ENCODE results near the gene PALD1. TPM values are rescaled to one million over a fixed set of nuclear protein-coding genes. Genes with fewer than 3 reads are reported as not detected.
A peak's percentile ranks its signal among the peaks of the same experiment; 100 is the strongest.

The PALD1 gene
- total and polyA plus RNA-seq, 2 donors (not counting 1 experiment from before 2014, with no cell fraction given), result 0.09 to 0.33 TPM

DNA sequence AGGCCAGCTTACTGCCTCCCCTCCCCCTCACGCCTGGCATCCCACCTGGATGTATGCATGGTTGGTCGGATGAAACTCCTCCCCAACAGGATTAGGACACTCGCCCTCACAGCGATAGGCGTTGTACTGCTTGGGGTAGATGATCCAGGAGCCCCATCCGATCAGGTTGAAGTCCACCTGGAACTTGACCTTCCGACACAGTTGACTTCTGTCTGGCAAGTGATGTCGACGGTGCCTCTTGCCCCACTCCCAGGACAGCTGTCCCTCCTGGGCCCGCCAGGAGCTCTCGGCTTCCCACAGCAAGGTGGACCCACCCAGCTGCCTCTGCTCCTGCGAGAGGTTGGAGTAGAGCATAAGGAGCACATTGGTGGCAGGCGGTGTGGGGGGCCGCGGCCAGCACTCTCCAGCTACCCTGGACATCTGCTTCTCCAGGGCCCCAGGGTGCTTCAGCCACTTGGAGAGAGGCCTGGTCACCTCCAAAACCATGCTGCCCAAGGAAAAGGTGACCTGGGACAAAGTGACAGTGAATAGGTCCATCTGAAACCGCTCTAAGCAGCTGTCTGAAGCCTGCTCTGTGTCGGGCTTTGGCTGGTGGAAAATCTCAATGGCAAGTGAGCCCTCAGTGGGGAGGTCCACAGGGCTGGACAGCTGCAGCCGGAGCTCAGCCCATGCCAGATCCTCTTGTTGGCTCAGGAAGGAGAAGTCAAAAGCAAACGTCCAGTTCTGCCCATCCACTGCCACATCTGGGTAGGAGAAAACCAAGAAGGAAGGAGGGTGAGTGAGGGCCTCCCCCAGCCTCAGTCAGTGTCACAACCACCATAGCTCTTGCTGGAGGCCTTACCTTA is 43.1 kb upstream of the PALD1 start:
- Histone ChIP-seq H3K4me3 (replicated peaks in 1 of 4; ENCODE audit: control extremely low read depth in 1 of 4, insufficient read depth in 1 of 4, low read depth in 3 of 4, low read length in 4 of 4) (no peak overlapping the region), H3K79me2 (ENCODE audit: control insufficient read depth, insufficient read depth, low read length) (no peaks in the 10 kb centered on the region), H3K4me1 (ENCODE audit: control insufficient read depth, extremely low read depth, insufficient read depth, low read length) (peaks cover 10% of the 10 kb centered on the region), H2AFZ (ENCODE audit: low read length) (no peak overlapping the region), H3K4me2 (ENCODE audit: extremely low read depth, insufficient read depth, low read length) (no peak overlapping the region), H3K9ac (ENCODE audit: insufficient read depth, low read length) (no peak overlapping the region), H3K9me3 (ENCODE audit: control insufficient read depth, insufficient read depth, low read depth, low read length) (no peaks in the 10 kb centered on the region), H3K36me3 (ENCODE audit: control insufficient read depth, insufficient read depth, low read length) (no peaks in the 10 kb centered on the region), H3K27me3 (ENCODE audit: control insufficient read depth, insufficient read depth, low read length) (peaks cover 14% of the 10 kb centered on the region), H4K20me1 (ENCODE audit: control insufficient read depth, extremely low read depth, insufficient read depth, low read length) (no peaks in the 10 kb centered on the region), H3K27ac (ENCODE audit: insufficient read depth, low read length) (no peak overlapping the region)
- no peak for TF ChIP-seq EZH2 (IDR thresholded peaks at IDR 0.05; ENCODE audit: low read length, missing control alignments)
- TF ChIP-seq, protein P1, sequence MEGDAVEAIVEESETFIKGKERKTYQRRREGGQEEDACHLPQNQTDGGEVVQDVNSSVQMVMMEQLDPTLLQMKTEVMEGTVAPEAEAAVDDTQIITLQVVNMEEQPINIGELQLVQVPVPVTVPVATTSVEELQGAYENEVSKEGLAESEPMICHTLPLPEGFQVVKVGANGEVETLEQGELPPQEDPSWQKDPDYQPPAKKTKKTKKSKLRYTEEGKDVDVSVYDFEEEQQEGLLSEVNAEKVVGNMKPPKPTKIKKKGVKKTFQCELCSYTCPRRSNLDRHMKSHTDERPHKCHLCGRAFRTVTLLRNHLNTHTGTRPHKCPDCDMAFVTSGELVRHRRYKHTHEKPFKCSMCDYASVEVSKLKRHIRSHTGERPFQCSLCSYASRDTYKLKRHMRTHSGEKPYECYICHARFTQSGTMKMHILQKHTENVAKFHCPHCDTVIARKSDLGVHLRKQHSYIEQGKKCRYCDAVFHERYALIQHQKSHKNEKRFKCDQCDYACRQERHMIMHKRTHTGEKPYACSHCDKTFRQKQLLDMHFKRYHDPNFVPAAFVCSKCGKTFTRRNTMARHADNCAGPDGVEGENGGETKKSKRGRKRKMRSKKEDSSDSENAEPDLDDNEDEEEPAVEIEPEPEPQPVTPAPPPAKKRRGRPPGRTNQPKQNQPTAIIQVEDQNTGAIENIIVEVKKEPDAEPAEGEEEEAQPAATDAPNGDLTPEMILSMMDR (conservative IDR thresholded peaks at IDR 0.05 in 1 of 2, IDR thresholded peaks at IDR 0.05 in 1 of 2; ENCODE audit: low read depth in 1 of 2, low read length in 2 of 2), result no peak
- DNase-seq (ENCODE audit: low read depth in 2 of 2), result no peak

DNA sequence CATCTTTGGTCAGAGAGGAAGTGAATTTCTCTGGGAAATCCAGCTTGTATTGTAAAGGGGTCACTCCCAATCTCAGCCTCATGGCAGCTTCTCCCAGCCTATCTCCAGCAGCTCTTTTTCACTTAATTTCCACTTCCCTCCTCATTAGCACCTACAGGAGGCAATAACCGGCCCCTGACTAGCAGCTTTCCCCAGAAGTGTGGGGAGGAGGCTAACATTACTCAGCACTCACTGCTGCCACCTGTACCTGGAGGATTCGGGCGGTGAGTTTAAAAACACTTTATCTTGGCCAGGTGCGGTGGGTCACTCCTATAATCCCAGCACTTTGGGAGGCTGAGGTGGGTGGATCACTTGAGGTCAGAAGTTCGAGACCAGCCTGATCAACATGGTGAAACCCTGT is 40.8 kb upstream of the PALD1 start:
- Histone ChIP-seq H3K79me2 (ENCODE audit: control insufficient read depth, insufficient read depth, low read length) (no peaks in the 10 kb centered on the region), H2AFZ (ENCODE audit: low read length) (no peak overlapping the region), H3K27me3 (ENCODE audit: control insufficient read depth, insufficient read depth, low read length) (peaks cover 34% of the 10 kb centered on the region), H3K9ac (ENCODE audit: insufficient read depth, low read length) (no peak overlapping the region), H4K20me1 (ENCODE audit: control insufficient read depth, extremely low read depth, insufficient read depth, low read length) (no peaks in the 10 kb centered on the region), H3K4me3 (replicated peaks in 1 of 4; ENCODE audit: control extremely low read depth in 1 of 4, insufficient read depth in 1 of 4, low read depth in 3 of 4, low read length in 4 of 4) (no peak overlapping the region), H3K36me3 (ENCODE audit: control insufficient read depth, insufficient read depth, low read length) (no peaks in the 10 kb centered on the region), H3K9me3 (ENCODE audit: control insufficient read depth, insufficient read depth, low read depth, low read length) (no peaks in the 10 kb centered on the region), H3K27ac (ENCODE audit: insufficient read depth, low read length) (no peak overlapping the region), H3K4me2 (ENCODE audit: extremely low read depth, insufficient read depth, low read length) (no peak overlapping the region), H3K4me1 (ENCODE audit: control insufficient read depth, extremely low read depth, insufficient read depth, low read length) (peaks cover 5% of the 10 kb centered on the region)
- no peak for DNase-seq (ENCODE audit: low read depth in 2 of 2)
- TF ChIP-seq, protein P1 (conservative IDR thresholded peaks at IDR 0.05 in 1 of 2, IDR thresholded peaks at IDR 0.05 in 1 of 2; ENCODE audit: low read depth in 1 of 2, low read length in 2 of 2), result no peak
- no peak for TF ChIP-seq EZH2 (IDR thresholded peaks at IDR 0.05; ENCODE audit: low read length, missing control alignments)

DNA sequence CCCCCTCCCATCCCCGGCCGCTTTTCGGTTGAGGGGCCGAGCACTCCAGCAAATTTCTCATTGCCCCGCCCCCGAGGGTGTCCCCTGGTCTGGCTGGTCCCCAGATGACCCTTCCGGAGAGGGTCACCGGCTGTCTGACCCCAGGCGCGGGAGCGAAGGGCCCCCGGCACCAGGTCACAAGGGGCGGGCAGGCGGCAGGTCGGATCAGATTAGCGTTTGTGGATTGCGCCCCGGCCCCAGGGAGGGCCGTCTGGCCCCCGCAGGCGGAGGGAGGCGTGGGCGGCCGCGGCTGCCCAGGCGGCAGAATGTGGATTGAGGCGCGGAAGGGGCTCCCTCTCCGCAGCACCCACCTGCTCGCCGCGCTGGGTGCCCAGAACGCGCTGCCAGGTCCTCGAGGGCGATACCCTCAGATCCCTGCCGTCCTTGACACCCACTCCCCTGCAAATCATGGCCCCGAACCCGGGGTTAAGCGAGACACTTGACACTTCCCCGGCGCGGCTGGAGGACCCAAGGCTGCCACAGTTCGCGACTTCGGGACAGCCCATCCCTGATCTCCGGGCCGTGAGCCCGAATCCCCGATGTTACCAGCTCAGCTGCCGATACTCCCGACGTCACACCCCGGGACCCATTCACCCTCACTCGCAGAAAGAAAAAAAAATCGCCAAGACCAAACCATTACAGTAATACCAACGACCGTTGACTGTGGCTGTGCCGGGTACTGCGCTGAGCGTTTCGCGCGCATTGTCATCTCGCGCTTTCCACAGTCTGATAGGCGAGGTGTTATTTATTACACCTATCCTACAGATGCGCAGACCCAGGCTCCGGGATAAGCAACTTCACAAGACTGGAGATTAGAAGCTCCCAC is 38.0 kb upstream of the PALD1 start:
- peak overlapping the region; percentile 19 for H3K4me2 ChIP-seq (ENCODE audit: extremely low read depth, insufficient read depth, low read length)
- TF ChIP-seq, protein P1 (conservative IDR thresholded peaks at IDR 0.05 in 1 of 2, IDR thresholded peaks at IDR 0.05 in 1 of 2; ENCODE audit: low read depth in 1 of 2, low read length in 2 of 2), result no peak
- peak; percentile 91 for TF ChIP-seq EZH2 (IDR thresholded peaks at IDR 0.05; ENCODE audit: low read length, missing control alignments)
- no peak for DNase-seq (ENCODE audit: low read depth in 2 of 2)
- peaks cover 40% of the 10 kb centered on the region for H3K27me3 ChIP-seq (ENCODE audit: control insufficient read depth, insufficient read depth, low read length)
- H3K79me2 ChIP-seq (ENCODE audit: control insufficient read depth, insufficient read depth, low read length), result no peaks in the 10 kb centered on the region
- no peak overlapping the region for H3K4me3 ChIP-seq (replicated peaks in 1 of 4; ENCODE audit: control extremely low read depth in 1 of 4, insufficient read depth in 1 of 4, low read depth in 3 of 4, low read length in 4 of 4)
- H3K9me3 ChIP-seq (ENCODE audit: control insufficient read depth, insufficient read depth, low read depth, low read length), result no peaks in the 10 kb centered on the region
- H2AFZ ChIP-seq (ENCODE audit: low read length), result no peak overlapping the region
- H4K20me1 ChIP-seq (ENCODE audit: control insufficient read depth, extremely low read depth, insufficient read depth, low read length), result no peaks in the 10 kb centered on the region
- H3K27ac ChIP-seq (ENCODE audit: insufficient read depth, low read length), result no peak overlapping the region
- no peaks in the 10 kb centered on the region for H3K36me3 ChIP-seq (ENCODE audit: control insufficient read depth, insufficient read depth, low read length)
- no peak overlapping the region for H3K9ac ChIP-seq (ENCODE audit: insufficient read depth, low read length)
- no peaks in the 10 kb centered on the region for H3K4me1 ChIP-seq (ENCODE audit: control insufficient read depth, extremely low read depth, insufficient read depth, low read length)

Data from fibroblast of lung (primary cell).